ENCODE measurements around the gene NAA10. TPM values are rescaled to one million over a fixed set of nuclear protein-coding genes. Genes with fewer than 3 reads are reported as not detected.
A peak's percentile ranks its signal among the peaks of the same experiment; 100 is the strongest.

NAA10 gene
- total RNA-seq, 1 experiment from 2014 or later = 210 TPM

DNA sequence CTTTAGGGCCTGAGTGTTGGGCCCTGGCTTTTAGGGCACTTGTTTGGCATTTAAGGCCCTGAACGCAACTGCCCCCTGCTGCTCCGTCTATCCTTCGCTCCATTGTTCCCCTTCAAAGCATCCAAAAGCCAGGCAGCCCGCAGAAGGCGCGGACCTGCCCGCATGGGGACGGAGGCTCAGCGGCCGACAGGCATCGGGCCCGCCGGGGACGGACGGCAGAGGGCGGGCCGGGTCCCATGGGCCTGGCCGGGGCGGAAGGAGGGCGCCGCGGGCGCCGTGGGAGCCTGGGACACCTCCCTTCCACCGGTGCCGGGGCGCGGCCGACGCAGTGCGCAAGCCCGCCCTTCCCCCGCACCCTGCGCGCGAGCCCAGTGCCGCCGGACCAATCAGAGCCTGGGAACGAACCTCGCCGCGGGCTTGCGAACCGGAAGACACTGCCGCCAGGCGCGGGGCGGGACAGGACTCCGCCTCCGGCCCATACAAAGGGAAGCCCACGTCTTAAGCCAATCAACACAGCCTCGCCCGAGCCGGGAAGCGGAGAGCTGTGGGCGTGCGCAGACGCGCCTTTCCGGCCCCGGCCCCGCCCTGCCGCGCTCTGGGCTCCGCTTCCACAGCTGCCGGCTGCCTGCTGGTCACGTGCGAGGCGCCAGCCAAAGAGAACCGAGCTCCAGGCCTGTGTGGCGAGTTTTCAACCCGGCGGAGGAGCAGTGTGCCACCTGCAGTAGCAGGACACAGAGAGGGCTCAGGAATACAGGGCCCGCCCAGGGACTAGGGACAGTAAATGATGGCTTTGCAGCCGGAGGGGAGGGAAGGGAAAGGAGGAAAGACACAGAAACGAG lies 6.7 kb downstream of the NAA10 start:
- peak; percentile 97 for DNase-seq (ENCODE audit: low spot score)

DNA sequence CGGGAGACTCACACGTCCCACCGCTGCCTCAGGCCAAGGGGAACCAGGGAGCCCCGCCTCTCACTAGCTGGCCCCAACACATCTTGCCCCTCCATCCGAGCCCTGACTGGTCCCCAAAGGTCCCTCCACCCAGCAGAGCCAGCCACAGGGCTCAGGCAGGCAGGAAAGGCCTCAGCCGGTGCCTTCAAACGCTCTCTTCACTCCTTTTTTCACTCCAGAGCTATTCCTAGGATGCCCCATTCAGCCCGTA lies 7.2 kb downstream of the NAA10 start:
- DNase-seq (ENCODE audit: low spot score) = no peak

DNA sequence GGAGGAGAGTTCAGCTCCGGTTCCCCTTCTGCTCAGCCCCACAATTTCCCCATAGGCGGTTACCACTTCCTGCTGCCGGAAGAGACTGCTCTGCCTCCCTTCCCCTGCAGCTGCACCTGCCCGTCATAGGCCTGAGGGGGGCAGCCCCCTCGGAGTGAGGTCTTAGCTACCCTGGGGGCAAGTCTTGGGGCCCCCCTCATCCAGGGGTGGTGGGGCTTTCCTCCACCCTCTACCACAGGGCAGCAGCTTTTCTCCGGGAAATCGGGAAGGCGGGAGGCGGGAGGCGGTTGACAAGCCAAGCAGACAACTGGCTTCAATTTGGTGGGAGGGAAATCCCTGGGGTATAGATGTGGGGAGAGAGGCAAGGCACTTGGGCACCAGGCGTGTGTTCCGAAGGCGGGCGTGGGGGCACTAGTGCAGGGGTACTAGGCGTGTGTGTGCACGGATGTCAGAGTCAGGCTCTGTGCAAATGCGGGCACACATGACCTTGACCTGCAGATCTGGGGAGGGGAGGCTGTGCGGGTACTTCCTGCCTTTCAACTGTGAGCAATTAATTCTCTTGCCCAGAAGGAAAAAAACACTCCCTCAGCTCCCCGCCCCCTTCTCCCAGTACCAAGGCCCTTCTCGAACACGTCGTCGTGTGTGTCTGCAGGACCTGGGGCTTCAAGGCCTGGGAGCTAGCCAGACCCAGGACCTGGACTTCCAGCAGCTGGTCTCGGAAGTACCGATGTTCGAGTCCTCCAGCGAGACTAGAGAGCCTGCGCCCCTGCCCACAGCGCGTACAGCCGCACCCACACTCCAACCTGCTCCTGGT lies 7.8 kb downstream of the NAA10 start:
- peak; percentile 69 for DNase-seq (ENCODE audit: low spot score)

DNA sequence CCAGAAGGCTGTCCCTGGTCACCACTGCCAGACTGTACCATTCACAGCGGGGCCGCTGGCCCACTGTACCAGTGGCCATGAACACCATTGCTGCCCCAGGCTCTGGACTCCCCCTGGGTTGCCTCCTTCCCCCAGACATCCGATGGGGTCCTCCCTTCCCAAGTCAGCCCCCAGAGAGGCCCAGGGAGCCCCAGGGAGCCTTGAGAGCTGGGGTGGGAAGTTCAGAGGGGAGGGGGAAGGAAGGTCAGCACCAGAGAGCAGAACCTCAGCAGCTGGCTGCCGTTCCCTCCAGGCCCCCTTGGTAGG lies 8.3 kb downstream of the NAA10 start:
- DNase-seq (ENCODE audit: low spot score) = no peak

DNA sequence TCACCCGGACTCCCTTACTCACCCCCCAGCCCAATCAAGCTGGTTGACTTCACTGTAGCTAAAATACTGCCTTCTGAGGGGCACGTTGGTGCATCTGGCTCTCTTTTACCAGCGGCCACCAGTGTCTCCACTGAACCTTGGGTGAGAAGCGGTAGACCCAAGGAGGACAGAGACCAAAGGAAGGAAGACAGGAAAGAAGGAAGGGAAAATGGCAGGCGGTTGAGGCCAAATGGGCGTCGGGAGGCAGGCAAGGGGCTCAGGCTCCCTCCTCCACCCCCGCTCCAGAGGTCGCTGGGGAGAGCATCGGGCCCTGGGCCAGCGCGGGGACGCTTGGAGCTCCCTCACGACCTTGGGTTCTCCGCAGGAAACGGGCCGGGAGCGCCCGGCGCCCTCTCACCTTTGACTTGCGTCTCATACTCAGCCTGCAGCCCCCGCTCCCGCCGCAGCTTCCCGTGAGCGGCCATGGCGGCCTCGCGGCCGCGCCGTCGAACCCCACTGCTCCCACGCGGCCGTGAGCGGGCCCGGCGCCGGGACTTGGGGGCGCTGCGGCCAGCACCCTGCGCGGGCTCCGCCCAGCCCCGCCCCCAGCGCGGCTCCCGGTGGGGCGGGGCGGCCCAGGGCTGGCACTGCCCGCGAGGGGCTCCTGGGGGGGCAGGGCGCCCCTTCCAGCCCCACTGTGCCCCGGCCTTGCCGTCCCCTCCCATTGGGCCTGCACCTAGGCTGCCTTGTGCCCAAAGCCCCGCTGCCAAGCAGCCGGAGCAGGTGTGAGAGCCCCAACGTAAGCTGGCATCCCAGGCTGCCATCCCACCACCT lies 8.9 kb downstream of the NAA10 start, which contains the start of gene ARHGAP4:
Gene ARHGAP4, minus strand, starts transcription at position 526 of the 813 bp plus-strand sequence. Its CDS starts 62 bp downstream, at position 464.
- DNase-seq (ENCODE audit: low spot score) = no peak

- no peak for DNase-seq (ENCODE audit: low spot score)
Observed at GRCh38 chrX:153925387-153925738, 9.5 kb downstream of the NAA10 start.

GRCh38 chrX:153924149-153924861 lies 10.5 kb downstream of the NAA10 start:
- DNase-seq (ENCODE audit: low spot score) = peak; percentile 50

- peak; percentile 78 for DNase-seq (ENCODE audit: low spot score)
Observed at GRCh38 chrX:153922932-153923857, 11.6 kb downstream of the NAA10 start.

DNA sequence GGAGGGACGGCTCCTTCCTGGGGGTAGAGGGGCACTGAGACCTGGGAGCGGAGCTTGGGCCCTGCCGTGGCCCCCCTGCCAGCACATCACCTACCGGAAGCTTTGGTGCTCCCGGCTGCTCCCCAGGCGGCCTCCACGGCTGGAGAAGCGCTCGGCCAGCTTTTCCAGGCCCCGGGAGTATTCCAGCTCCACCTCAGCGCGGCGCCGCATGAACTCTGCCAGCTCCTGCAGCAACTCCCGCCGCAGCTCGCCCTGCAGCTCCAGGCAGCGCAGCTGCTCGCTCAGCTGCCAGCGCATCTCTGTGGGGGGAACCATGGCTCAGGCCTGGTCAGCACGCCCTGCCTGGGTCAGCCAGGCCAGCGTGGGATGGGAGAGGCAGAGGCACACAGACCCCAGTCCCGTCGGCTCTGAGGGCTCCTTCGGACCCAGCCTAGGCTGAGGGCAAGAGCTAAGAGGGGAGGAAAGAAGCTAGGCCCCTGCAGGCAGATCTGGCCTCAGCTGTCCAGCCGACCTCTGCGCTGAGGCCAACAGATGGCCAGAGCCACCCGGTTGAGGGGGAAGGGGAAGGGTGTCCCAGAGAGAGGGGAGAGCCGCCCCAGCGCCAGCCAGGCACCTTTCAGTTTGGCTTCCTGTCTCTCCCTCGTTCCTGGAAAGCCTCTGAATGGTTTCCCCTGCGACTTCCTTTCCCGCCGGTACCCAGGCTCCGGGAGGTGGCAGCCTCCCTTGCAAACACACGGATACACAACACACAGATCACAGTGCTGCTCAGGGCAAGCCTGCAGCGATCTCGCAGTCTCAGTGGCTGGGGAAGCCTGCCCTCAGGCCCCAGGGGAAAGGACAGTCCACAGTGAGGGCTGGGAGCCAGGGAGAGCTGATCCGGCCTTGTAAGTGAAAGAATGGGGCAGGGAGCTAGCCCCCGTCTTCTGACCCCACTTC lies 13.1 kb downstream of the NAA10 start:
- no peak for DNase-seq (ENCODE audit: low spot score)

- no peak for DNase-seq (ENCODE audit: low spot score)
Observed at GRCh38 chrX:153921070-153921469, 13.8 kb downstream of the NAA10 start.

GRCh38 chrX:153920546-153920945 lies 14.3 kb downstream of the NAA10 start:
- no peak for DNase-seq (ENCODE audit: low spot score)

DNA sequence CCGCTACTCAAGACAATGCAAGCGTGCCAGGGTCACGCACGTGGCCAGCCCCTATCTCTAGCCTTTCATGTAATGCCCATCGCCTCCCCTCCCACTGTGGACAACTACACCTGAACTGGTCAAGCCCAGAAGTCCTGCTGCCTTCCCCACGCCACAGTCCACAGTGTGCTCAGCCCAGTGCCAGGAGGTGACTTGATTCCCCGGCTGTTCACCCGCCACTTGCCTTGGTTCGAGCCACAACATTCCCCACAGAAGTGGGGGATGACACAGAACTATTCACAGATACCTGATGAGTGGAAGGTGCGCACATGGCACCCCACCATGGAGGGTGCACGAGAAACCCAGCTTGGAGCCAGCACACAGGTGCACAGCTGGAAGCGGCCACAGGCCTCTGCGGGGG lies 15.6 kb downstream of the NAA10 start:
- DNase-seq (ENCODE audit: low spot score) = no peak

DNA sequence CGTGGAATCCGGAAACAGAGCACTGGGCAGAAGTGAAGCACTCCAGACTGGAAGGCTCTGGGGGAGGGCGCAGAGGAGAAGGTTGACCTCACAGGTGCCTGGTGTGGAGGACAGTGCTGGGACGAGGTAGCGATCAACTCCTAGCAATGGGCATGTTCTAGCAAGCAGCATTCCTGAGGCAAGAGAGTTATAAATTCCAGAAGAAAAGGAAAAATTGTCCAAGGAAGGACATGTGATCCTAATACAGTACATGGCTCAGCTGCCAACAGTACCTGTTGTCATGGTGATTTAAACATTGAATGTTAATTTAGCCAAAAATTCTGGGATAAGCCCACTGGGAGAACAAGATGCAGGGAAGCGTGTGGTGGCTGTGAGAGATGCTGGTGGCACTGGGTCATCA lies 17.0 kb downstream of the NAA10 start:
- no peak for DNase-seq (ENCODE audit: low spot score)

GRCh38 chrX:153913701-153914100 lies 21.1 kb downstream of the NAA10 start:
- no peak for DNase-seq (ENCODE audit: low spot score)

- DNase-seq (ENCODE audit: low spot score) = no peak
Observed at GRCh38 chrX:153913211-153913610, 21.6 kb downstream of the NAA10 start.

DNA sequence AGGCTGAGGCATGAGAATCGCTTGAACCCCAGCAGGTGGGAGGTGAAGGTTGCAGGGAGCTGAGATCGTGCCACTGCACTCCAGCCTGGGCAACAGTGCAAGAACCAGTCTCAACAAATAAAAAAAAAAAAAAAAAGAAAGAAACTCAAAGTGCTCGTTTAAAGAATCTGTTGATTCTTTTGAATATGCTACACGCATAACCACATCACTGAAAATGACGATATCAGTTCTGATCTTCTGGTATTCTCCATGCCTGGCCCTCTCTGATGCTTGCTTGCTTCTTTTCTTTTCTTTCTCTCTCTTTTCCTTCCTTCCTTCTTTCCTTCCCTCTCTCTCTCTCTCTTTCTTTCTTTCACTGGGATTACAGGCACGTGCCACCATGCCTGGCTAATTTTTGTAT lies 23.0 kb downstream of the NAA10 start:
- no peak for DNase-seq (ENCODE audit: low spot score)

GRCh38 chrX:153910446-153910845 lies 24.4 kb downstream of the NAA10 start:
- no peak for DNase-seq (ENCODE audit: low spot score)

DNA sequence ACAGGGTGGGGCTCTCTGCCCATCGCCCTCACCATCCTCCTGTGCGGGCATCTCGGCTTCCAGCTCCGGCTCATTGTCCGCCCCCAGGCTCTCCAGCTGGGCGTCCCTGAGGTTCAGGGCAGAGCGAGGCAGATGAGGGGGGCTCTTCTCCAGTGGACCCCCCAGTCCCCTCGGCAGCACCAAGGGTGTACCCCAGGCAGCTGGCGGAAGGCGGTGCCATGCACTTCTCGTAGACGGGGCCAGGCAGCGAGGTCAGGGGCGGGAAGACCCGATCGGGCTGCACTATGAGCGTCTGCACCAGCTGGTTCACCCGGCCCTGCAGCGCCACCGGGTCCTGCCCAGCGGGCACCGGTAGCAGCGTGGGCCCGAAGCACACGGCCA lies 24.9 kb downstream of the NAA10 start:
- DNase-seq (ENCODE audit: low spot score) = no peak
